HEK293 (cell line): ENCODE data around the gene AQP5.

Source experiments
- CTCF ChIA-PET: fragments of 350-600 bp; formaldehyde crosslinking; extraction: SDS; loops from one replicate; lab custom pipeline; 2021; ENCODE audit warnings: antibody characterized with exemption; lab: Yijun Ruan, JAX
- POLR2A ChIA-PET: fragments of 300-600 bp; formaldehyde crosslinking; extraction: SDS; loops from one replicate; lab custom pipeline; 2020; ENCODE audit warnings: antibody characterized with exemption, inconsistent platforms; lab: Yijun Ruan, JAX
- H3K27ac ChIP-seq: fragments of 200-500 bp; sonication (Bioruptor generic); 2 replicates; pipeline ENCODE4 v1.5.1; 2014; ENCODE audit warnings: low read depth, low read length, control low read depth, inconsistent platforms; ENCODE audit errors: extremely low read depth
- H3K36me3 ChIP-seq, 2 experiments: fragments of 200-500 bp in 1 of 2; sonication (Bioruptor generic) in 1 of 2; 1 replicate in 1 of 2; 2 replicates in 1 of 2; pipeline ENCODE4 v1.5.1; 2014 to 2017; ENCODE audit warnings: inconsistent platforms in 2 of 2, low read length in 2 of 2; ENCODE audit not compliant: control insufficient read depth in 2 of 2, insufficient read depth in 1 of 2
- H3K4me1 ChIP-seq: fragments of 200-500 bp; sonication (Bioruptor generic); 2 replicates; pipeline ENCODE4 v1.5.1; 2014; ENCODE audit warnings: mild to moderate bottlenecking, low read length, inconsistent platforms; ENCODE audit not compliant: control insufficient read depth, insufficient read depth
- H3K4me3 ChIP-seq: 2 replicates; pipeline ENCODE4 v1.5.1; 2011; ENCODE audit warnings: low read depth, mild to moderate bottlenecking, control low read depth, low read length, moderate library complexity
- H3K9me3 ChIP-seq: fragments of 200-500 bp; sonication (Bioruptor generic); 2 replicates; pipeline ENCODE4 v1.5.1; 2014; ENCODE audit warnings: low read depth, low read length, inconsistent platforms; ENCODE audit not compliant: control insufficient read depth, insufficient read depth
- GFI1B ChIP-seq: fragments of 450-650 bp; formaldehyde crosslinking; IDR thresholded peaks from 2 replicates; pipeline ENCODE4 v1.5.1; 2016; ENCODE audit warnings: missing biosample characterization, missing genetic modification characterization
- GLIS2 ChIP-seq: fragments of 450-650 bp; formaldehyde crosslinking; IDR thresholded peaks from 2 replicates; pipeline ENCODE4 v1.5.1; 2016; ENCODE audit warnings: missing biosample characterization, missing genetic modification characterization
- IKZF3 ChIP-seq: fragments of 450-650 bp; IDR thresholded peaks from 2 replicates; pipeline ENCODE4 v1.5.0; 2018; ENCODE audit warnings: missing biosample characterization, mild to moderate bottlenecking, missing genetic modification characterization, moderate library complexity
- KLF1 ChIP-seq: fragments of 450-650 bp; formaldehyde crosslinking; IDR thresholded peaks from 2 replicates; pipeline ENCODE4 v1.5.1; 2016; ENCODE audit warnings: missing biosample characterization, missing genetic modification characterization
- KLF10 ChIP-seq: fragments of 450-650 bp; IDR thresholded peaks from 2 replicates; pipeline ENCODE4 v1.5.1; 2018; ENCODE audit warnings: missing biosample characterization, mild to moderate bottlenecking, missing genetic modification characterization
- OVOL3 ChIP-seq: fragments of 450-650 bp; formaldehyde crosslinking; IDR thresholded peaks from 2 replicates; pipeline ENCODE4 v1.5.1; 2016; ENCODE audit warnings: missing biosample characterization, missing genetic modification characterization
- SP7 ChIP-seq: fragments of 450-650 bp; formaldehyde crosslinking; IDR thresholded peaks from 2 replicates; pipeline ENCODE4 v1.5.1; 2016; ENCODE audit warnings: missing biosample characterization, missing genetic modification characterization
- ZBTB21 ChIP-seq: fragments of 450-650 bp; formaldehyde crosslinking; IDR thresholded peaks from 2 replicates; pipeline ENCODE4 v1.5.1; 2017; ENCODE audit warnings: missing biosample characterization, missing genetic modification characterization
- ZBTB8A ChIP-seq: fragments of 450-650 bp; formaldehyde crosslinking; IDR thresholded peaks from 2 replicates; pipeline ENCODE4 v1.5.1; 2016; ENCODE audit warnings: missing biosample characterization, missing genetic modification characterization
- ZEB2 ChIP-seq: fragments of 450-650 bp; formaldehyde crosslinking; IDR thresholded peaks from 2 replicates; pipeline ENCODE4 v1.5.1; 2016; ENCODE audit warnings: missing biosample characterization, missing genetic modification characterization
- ZFHX2 ChIP-seq: fragments of 450-650 bp; formaldehyde crosslinking; conservative IDR thresholded peaks from 2 replicates; pipeline ENCODE4 v1.5.1; 2016; ENCODE audit warnings: missing biosample characterization, missing genetic modification characterization
- ZNF10 ChIP-seq: fragments of 450-650 bp; formaldehyde crosslinking; IDR thresholded peaks from 2 replicates; pipeline ENCODE4 v1.5.1; 2017; ENCODE audit warnings: missing biosample characterization, missing genetic modification characterization
- ZNF112 ChIP-seq: fragments of 450-650 bp; formaldehyde crosslinking; IDR thresholded peaks from 2 replicates; pipeline ENCODE4 v1.5.0; 2017; ENCODE audit warnings: missing biosample characterization, missing genetic modification characterization
- ZNF114 ChIP-seq: fragments of 450-650 bp; formaldehyde crosslinking; IDR thresholded peaks from 2 replicates; pipeline ENCODE4 v1.5.0; 2017; ENCODE audit warnings: missing biosample characterization, missing genetic modification characterization
- ZNF140 ChIP-seq: fragments of 450-650 bp; formaldehyde crosslinking; IDR thresholded peaks from 2 replicates; pipeline ENCODE4 v1.5.1; 2016; ENCODE audit warnings: missing biosample characterization, missing genetic modification characterization
- ZNF16 ChIP-seq: fragments of 450-650 bp; formaldehyde crosslinking; IDR thresholded peaks from 2 replicates; pipeline ENCODE4 v1.5.1; 2016; ENCODE audit warnings: low read depth, missing biosample characterization, missing genetic modification characterization
- ZNF23 ChIP-seq: fragments of 450-650 bp; formaldehyde crosslinking; IDR thresholded peaks from 2 replicates; pipeline ENCODE4 v1.5.1; 2016; ENCODE audit warnings: missing biosample characterization, missing genetic modification characterization, borderline replicate concordance
- ZNF266 ChIP-seq: fragments of 450-650 bp; formaldehyde crosslinking; IDR thresholded peaks from 2 replicates; pipeline ENCODE4 v1.5.1; 2016; ENCODE audit warnings: missing biosample characterization, missing genetic modification characterization, low read depth
- ZNF311 ChIP-seq: fragments of 450-650 bp; formaldehyde crosslinking; IDR thresholded peaks from 2 replicates; pipeline ENCODE4 v1.5.1; 2017; ENCODE audit warnings: missing biosample characterization, missing genetic modification characterization, borderline replicate concordance
- ZNF341 ChIP-seq: fragments of 450-650 bp; formaldehyde crosslinking; IDR thresholded peaks from 2 replicates; pipeline ENCODE4; 2016; ENCODE audit warnings: low read depth, missing biosample characterization, missing genetic modification characterization
- ZNF530 ChIP-seq: fragments of 450-650 bp; formaldehyde crosslinking; IDR thresholded peaks from 2 replicates; pipeline ENCODE4 v1.5.1; 2016; ENCODE audit warnings: low read depth, missing biosample characterization, missing genetic modification characterization
- ZNF549 ChIP-seq: fragments of 450-650 bp; IDR thresholded peaks from 2 replicates; pipeline ENCODE4 v1.5.1; 2018; ENCODE audit warnings: missing biosample characterization, missing genetic modification characterization, mild to moderate bottlenecking, inconsistent platforms, moderate library complexity
- ZNF660 ChIP-seq: fragments of 450-650 bp; IDR thresholded peaks from 2 replicates; pipeline ENCODE4 v1.5.1; 2018; ENCODE audit warnings: missing biosample characterization, mild to moderate bottlenecking, missing genetic modification characterization
- ZNF701 ChIP-seq: fragments of 450-650 bp; formaldehyde crosslinking; IDR thresholded peaks from 2 replicates; pipeline ENCODE4 v1.5.1; 2016; ENCODE audit warnings: missing biosample characterization, missing genetic modification characterization
- ZNF768 ChIP-seq: fragments of 450-650 bp; formaldehyde crosslinking; IDR thresholded peaks from 2 replicates; pipeline ENCODE4 v1.5.1; 2018; ENCODE audit warnings: missing biosample characterization, mild to moderate bottlenecking, missing genetic modification characterization
- ZNF776 ChIP-seq: fragments of 450-650 bp; formaldehyde crosslinking; IDR thresholded peaks from 2 replicates; pipeline ENCODE4 v1.5.0; 2017; ENCODE audit warnings: missing biosample characterization, missing genetic modification characterization, borderline replicate concordance
- ZNF792 ChIP-seq: fragments of 450-650 bp; formaldehyde crosslinking; IDR thresholded peaks from 2 replicates; pipeline ENCODE4 v1.5.1; 2016; ENCODE audit warnings: missing biosample characterization, missing genetic modification characterization
- TF ChIP-seq, protein P1 (sequence below): fragments of 450-650 bp; formaldehyde crosslinking; conservative IDR thresholded peaks from 2 replicates; pipeline ENCODE4 v1.5.1; 2016; ENCODE audit warnings: low read depth, missing biosample characterization, missing genetic modification characterization
- TF ChIP-seq, protein P2 (sequence below): fragments of 450-650 bp; formaldehyde crosslinking; IDR thresholded peaks from 2 replicates; pipeline ENCODE4 v1.5.1; 2016; ENCODE audit warnings: missing biosample characterization, missing genetic modification characterization
- TF ChIP-seq, protein P3 (sequence below): fragments of 450-650 bp; formaldehyde crosslinking; IDR thresholded peaks from 2 replicates; pipeline ENCODE4 v1.5.1; 2017; ENCODE audit warnings: missing biosample characterization, missing genetic modification characterization
- TF ChIP-seq, protein P4 (sequence below): fragments of 450-650 bp; IDR thresholded peaks from 2 replicates; pipeline ENCODE4 v1.5.1; 2018; ENCODE audit warnings: missing biosample characterization, missing genetic modification characterization

The AQP5 gene

GRCh38 chr12:49944718-49945117 is 17.0 kb upstream of the AQP5 start (continued):
- TF ChIP-seq, protein P1, sequence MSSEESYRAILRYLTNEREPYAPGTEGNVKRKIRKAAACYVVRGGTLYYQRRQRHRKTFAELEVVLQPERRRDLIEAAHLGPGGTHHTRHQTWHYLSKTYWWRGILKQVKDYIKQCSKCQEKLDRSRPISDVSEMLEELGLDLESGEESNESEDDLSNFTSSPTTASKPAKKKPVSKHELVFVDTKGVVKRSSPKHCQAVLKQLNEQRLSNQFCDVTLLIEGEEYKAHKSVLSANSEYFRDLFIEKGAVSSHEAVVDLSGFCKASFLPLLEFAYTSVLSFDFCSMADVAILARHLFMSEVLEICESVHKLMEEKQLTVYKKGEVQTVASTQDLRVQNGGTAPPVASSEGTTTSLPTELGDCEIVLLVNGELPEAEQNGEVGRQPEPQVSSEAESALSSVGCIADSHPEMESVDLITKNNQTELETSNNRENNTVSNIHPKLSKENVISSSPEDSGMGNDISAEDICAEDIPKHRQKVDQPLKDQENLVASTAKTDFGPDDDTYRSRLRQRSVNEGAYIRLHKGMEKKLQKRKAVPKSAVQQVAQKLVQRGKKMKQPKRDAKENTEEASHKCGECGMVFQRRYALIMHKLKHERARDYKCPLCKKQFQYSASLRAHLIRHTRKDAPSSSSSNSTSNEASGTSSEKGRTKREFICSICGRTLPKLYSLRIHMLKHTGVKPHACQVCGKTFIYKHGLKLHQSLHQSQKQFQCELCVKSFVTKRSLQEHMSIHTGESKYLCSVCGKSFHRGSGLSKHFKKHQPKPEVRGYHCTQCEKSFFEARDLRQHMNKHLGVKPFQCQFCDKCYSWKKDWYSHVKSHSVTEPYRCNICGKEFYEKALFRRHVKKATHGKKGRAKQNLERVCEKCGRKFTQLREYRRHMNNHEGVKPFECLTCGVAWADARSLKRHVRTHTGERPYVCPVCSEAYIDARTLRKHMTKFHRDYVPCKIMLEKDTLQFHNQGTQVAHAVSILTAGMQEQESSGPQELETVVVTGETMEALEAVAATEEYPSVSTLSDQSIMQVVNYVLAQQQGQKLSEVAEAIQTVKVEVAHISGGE: no peak

GRCh38 chr12:49945394-49946080 is 16.1 kb upstream of the AQP5 start:
- POLR2A ChIA-PET: interaction anchor here (0.6 to 1.4 kb wide), 8 partner anchors 11 to 204 kb away, joined by 3 to 6 read pairs (median 3); partner anchors contain the start of gene TMBIM6
- Histone ChIP-seq H3K4me1 (no peaks in the 10 kb centered on the region), H3K9me3 (no peaks in the 10 kb centered on the region), H3K27ac (no peak overlapping the region), H3K4me3 (peak overlapping the region; percentile 14; the same call in 1 of the 2 replicates), H3K36me3 (no peaks in the 10 kb centered on the region)
- CTCF ChIA-PET: interaction anchor here (0.6 to 4.0 kb wide), 51 partner anchors 8 to 320 kb away, joined by 3 to 76 read pairs (median 6); partner anchors contain the start of gene FAIM2
- TF ChIP-seq ZNF114: no peak
- TF ChIP-seq, protein P2, sequence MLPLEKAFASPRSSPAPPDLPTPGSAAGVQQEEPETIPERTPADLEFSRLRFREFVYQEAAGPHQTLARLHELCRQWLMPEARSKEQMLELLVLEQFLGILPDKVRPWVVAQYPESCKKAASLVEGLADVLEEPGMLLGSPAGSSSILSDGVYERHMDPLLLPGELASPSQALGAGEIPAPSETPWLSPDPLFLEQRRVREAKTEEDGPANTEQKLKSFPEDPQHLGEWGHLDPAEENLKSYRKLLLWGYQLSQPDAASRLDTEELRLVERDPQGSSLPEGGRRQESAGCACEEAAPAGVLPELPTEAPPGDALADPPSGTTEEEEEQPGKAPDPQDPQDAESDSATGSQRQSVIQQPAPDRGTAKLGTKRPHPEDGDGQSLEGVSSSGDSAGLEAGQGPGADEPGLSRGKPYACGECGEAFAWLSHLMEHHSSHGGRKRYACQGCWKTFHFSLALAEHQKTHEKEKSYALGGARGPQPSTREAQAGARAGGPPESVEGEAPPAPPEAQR: no peak
- no peak for TF ChIP-seq ZNF701 (tag by site-specific recombination)
- TF ChIP-seq IKZF3: no peak
- peak; percentile 49; the same call in 1 of the 2 replicates for TF ChIP-seq ZNF768
- no peak for TF ChIP-seq ZNF23 (tag by site-specific recombination)
- TF ChIP-seq ZNF792 (tag by site-specific recombination): no peak
- TF ChIP-seq ZNF311: no peak
- no peak for TF ChIP-seq ZNF549 (tag by site-specific recombination)
- no peak for TF ChIP-seq ZNF16 (tag by site-specific recombination)
- TF ChIP-seq KLF1 (tag by site-specific recombination): no peak
- peak; percentile 79 for TF ChIP-seq ZEB2
- TF ChIP-seq ZNF776 (tag by site-specific recombination): no peak
- peak; percentile 91 for TF ChIP-seq ZNF660
- no peak for TF ChIP-seq ZNF266 (tag by site-specific recombination)
- TF ChIP-seq ZNF341 (tag by site-specific recombination): peak; percentile 86
- TF ChIP-seq GFI1B (tag by site-specific recombination): no peak
- TF ChIP-seq ZBTB8A (tag by site-specific recombination): peak; percentile 57; the same call in 1 of the 2 replicates
- TF ChIP-seq ZNF530: no peak
- TF ChIP-seq ZNF140 (tag by site-specific recombination): no peak
- no peak for TF ChIP-seq ZNF10 (tag by site-specific recombination)
- no peak for TF ChIP-seq ZFHX2 (tag by site-specific recombination)
- TF ChIP-seq ZNF112: no peak
- peak; percentile 45 for TF ChIP-seq ZBTB21 (tag by site-specific recombination)
- TF ChIP-seq, protein P3, sequence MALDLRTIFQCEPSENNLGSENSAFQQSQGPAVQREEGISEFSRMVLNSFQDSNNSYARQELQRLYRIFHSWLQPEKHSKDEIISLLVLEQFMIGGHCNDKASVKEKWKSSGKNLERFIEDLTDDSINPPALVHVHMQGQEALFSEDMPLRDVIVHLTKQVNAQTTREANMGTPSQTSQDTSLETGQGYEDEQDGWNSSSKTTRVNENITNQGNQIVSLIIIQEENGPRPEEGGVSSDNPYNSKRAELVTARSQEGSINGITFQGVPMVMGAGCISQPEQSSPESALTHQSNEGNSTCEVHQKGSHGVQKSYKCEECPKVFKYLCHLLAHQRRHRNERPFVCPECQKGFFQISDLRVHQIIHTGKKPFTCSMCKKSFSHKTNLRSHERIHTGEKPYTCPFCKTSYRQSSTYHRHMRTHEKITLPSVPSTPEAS (tag by site-specific recombination): no peak
- no peak for TF ChIP-seq KLF10 (tag by site-specific recombination)
- no peak for TF ChIP-seq GLIS2 (tag by site-specific recombination)
- TF ChIP-seq, protein P4, sequence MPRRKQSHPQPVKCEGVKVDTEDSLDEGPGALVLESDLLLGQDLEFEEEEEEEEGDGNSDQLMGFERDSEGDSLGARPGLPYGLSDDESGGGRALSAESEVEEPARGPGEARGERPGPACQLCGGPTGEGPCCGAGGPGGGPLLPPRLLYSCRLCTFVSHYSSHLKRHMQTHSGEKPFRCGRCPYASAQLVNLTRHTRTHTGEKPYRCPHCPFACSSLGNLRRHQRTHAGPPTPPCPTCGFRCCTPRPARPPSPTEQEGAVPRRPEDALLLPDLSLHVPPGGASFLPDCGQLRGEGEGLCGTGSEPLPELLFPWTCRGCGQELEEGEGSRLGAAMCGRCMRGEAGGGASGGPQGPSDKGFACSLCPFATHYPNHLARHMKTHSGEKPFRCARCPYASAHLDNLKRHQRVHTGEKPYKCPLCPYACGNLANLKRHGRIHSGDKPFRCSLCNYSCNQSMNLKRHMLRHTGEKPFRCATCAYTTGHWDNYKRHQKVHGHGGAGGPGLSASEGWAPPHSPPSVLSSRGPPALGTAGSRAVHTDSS (tag by site-specific recombination): no peak
- TF ChIP-seq SP7 (tag by site-specific recombination): peak; percentile 75
- no peak for TF ChIP-seq OVOL3
